Activated naive CD8-positive, alpha-beta T cell (primary cell): ENCODE measurements around the gene COMMD9.

ENCODE experiments used
- H3K27ac Mint-ChIP-seq: one replicate; pipeline ENCODE4 v1.8.0; 2021; ENCODE audit warnings: mixed read lengths
- H3K27me3 Mint-ChIP-seq: one replicate; pipeline ENCODE4 v1.8.0; 2021; ENCODE audit warnings: mixed read lengths
- H3K36me3 Mint-ChIP-seq: one replicate; pipeline ENCODE4 v1.8.0; 2021; ENCODE audit warnings: mixed read lengths
- H3K4me1 Mint-ChIP-seq: one replicate; pipeline ENCODE4 v1.8.0; 2021; ENCODE audit warnings: low read depth, mixed read lengths
- H3K4me3 Mint-ChIP-seq: one replicate; pipeline ENCODE4 v1.8.0; 2021; ENCODE audit warnings: mild to moderate bottlenecking, mixed read lengths
- H3K9me3 Mint-ChIP-seq: one replicate; pipeline ENCODE4 v1.8.0; 2021; ENCODE audit warnings: low read depth, mixed read lengths

The COMMD9 gene

GRCh38 chr11:36273110-36273509 lies 16.1 kb downstream of the COMMD9 start:
- Mint-ChIP-seq H3K36me3 (peaks cover 37% of the 10 kb centered on the region), H3K27me3 (no peaks in the 10 kb centered on the region), H3K4me1 (no peaks in the 10 kb centered on the region), H3K4me3 (no peak overlapping the region), H3K9me3 (peaks cover 7% of the 10 kb centered on the region), H3K27ac (no peak overlapping the region)

- Mint-ChIP-seq H3K4me3 (no peak overlapping the region), H3K36me3 (peaks cover 34% of the 10 kb centered on the region), H3K27ac (no peak overlapping the region), H3K4me1 (no peaks in the 10 kb centered on the region), H3K9me3 (peaks cover 7% of the 10 kb centered on the region), H3K27me3 (no peaks in the 10 kb centered on the region)
Observed at GRCh38 chr11:36271794-36272407, 17.3 kb downstream of the COMMD9 start.

- H3K9me3 Mint-ChIP-seq: peaks cover 7% of the 10 kb centered on the region
- no peaks in the 10 kb centered on the region for H3K4me1 Mint-ChIP-seq
- peaks cover 34% of the 10 kb centered on the region for H3K36me3 Mint-ChIP-seq
- H3K4me3 Mint-ChIP-seq: no peak overlapping the region
- H3K27ac Mint-ChIP-seq: no peak overlapping the region
- H3K27me3 Mint-ChIP-seq: no peaks in the 10 kb centered on the region
Observed at GRCh38 chr11:36270701-36271100, 18.5 kb downstream of the COMMD9 start.

GRCh38 chr11:36268337-36268985 lies 20.8 kb downstream of the COMMD9 start:
- peaks cover 23% of the 10 kb centered on the region for H3K36me3 Mint-ChIP-seq
- no peak overlapping the region for H3K4me3 Mint-ChIP-seq
- peaks cover 1% of the 10 kb centered on the region for H3K27me3 Mint-ChIP-seq
- peaks cover 7% of the 10 kb centered on the region for H3K9me3 Mint-ChIP-seq
- no peaks in the 10 kb centered on the region for H3K4me1 Mint-ChIP-seq
- no peak overlapping the region for H3K27ac Mint-ChIP-seq

- H3K4me3 Mint-ChIP-seq: no peak overlapping the region
- H3K27ac Mint-ChIP-seq: no peak overlapping the region
- no peaks in the 10 kb centered on the region for H3K9me3 Mint-ChIP-seq
- H3K36me3 Mint-ChIP-seq: peaks cover 10% of the 10 kb centered on the region
- no peaks in the 10 kb centered on the region for H3K4me1 Mint-ChIP-seq
- H3K27me3 Mint-ChIP-seq: peaks cover 1% of the 10 kb centered on the region
Observed at GRCh38 chr11:36266767-36267166, 22.5 kb downstream of the COMMD9 start.

- Mint-ChIP-seq H3K9me3 (no peaks in the 10 kb centered on the region), H3K4me3 (no peak overlapping the region), H3K36me3 (peaks cover 3% of the 10 kb centered on the region), H3K4me1 (no peaks in the 10 kb centered on the region), H3K27ac (no peak overlapping the region), H3K27me3 (peaks cover 1% of the 10 kb centered on the region)
Observed at GRCh38 chr11:36265793-36266628, 23.2 kb downstream of the COMMD9 start.

- Mint-ChIP-seq H3K9me3 (no peaks in the 10 kb centered on the region), H3K4me1 (no peaks in the 10 kb centered on the region), H3K36me3 (no peaks in the 10 kb centered on the region), H3K27ac (no peak overlapping the region), H3K27me3 (peaks cover 1% of the 10 kb centered on the region), H3K4me3 (no peak overlapping the region)
Observed at GRCh38 chr11:36264973-36265344, 24.3 kb downstream of the COMMD9 start.

- no peak overlapping the region for H3K4me3 Mint-ChIP-seq
- no peaks in the 10 kb centered on the region for H3K4me1 Mint-ChIP-seq
- no peak overlapping the region for H3K27ac Mint-ChIP-seq
- no peaks in the 10 kb centered on the region for H3K9me3 Mint-ChIP-seq
- H3K27me3 Mint-ChIP-seq: peaks cover 2% of the 10 kb centered on the region
- H3K36me3 Mint-ChIP-seq: no peaks in the 10 kb centered on the region
Observed at GRCh38 chr11:36264011-36264972, 24.9 kb downstream of the COMMD9 start.

- Mint-ChIP-seq H3K27me3 (peaks cover 18% of the 10 kb centered on the region), H3K36me3 (no peaks in the 10 kb centered on the region), H3K4me1 (no peaks in the 10 kb centered on the region), H3K9me3 (no peaks in the 10 kb centered on the region), H3K27ac (no peak overlapping the region), H3K4me3 (no peak overlapping the region)
Observed at GRCh38 chr11:36261094-36261493, 28.1 kb downstream of the COMMD9 start.

GRCh38 chr11:36258730-36259360 lies 30.4 kb downstream of the COMMD9 start:
- H3K36me3 Mint-ChIP-seq: no peaks in the 10 kb centered on the region
- no peak overlapping the region for H3K4me3 Mint-ChIP-seq
- H3K27me3 Mint-ChIP-seq: peaks cover 17% of the 10 kb centered on the region
- H3K9me3 Mint-ChIP-seq: no peaks in the 10 kb centered on the region
- no peaks in the 10 kb centered on the region for H3K4me1 Mint-ChIP-seq
- H3K27ac Mint-ChIP-seq: no peak overlapping the region

GRCh38 chr11:36257351-36257750 lies 31.9 kb downstream of the COMMD9 start:
- H3K9me3 Mint-ChIP-seq: no peaks in the 10 kb centered on the region
- H3K4me3 Mint-ChIP-seq: no peak overlapping the region
- H3K4me1 Mint-ChIP-seq: no peaks in the 10 kb centered on the region
- no peak overlapping the region for H3K27ac Mint-ChIP-seq
- no peaks in the 10 kb centered on the region for H3K36me3 Mint-ChIP-seq
- H3K27me3 Mint-ChIP-seq: peaks cover 19% of the 10 kb centered on the region

- H3K4me1 Mint-ChIP-seq: no peaks in the 10 kb centered on the region
- H3K4me3 Mint-ChIP-seq: no peak overlapping the region
- H3K9me3 Mint-ChIP-seq: no peaks in the 10 kb centered on the region
- no peak overlapping the region for H3K27ac Mint-ChIP-seq
- H3K36me3 Mint-ChIP-seq: no peaks in the 10 kb centered on the region
- H3K27me3 Mint-ChIP-seq: peaks cover 26% of the 10 kb centered on the region
Observed at GRCh38 chr11:36254713-36255112, 34.5 kb downstream of the COMMD9 start.

- Mint-ChIP-seq H3K4me1 (no peaks in the 10 kb centered on the region), H3K27ac (no peak overlapping the region), H3K9me3 (no peaks in the 10 kb centered on the region), H3K4me3 (no peak overlapping the region), H3K36me3 (no peaks in the 10 kb centered on the region), H3K27me3 (peaks cover 18% of the 10 kb centered on the region)
Observed at GRCh38 chr11:36253238-36253637, 36.0 kb downstream of the COMMD9 start.

- Mint-ChIP-seq H3K27me3 (peaks cover 15% of the 10 kb centered on the region), H3K36me3 (no peaks in the 10 kb centered on the region), H3K9me3 (no peaks in the 10 kb centered on the region), H3K4me1 (no peaks in the 10 kb centered on the region), H3K27ac (no peak overlapping the region), H3K4me3 (no peak overlapping the region)
Observed at GRCh38 chr11:36251823-36252222, 37.4 kb downstream of the COMMD9 start.
